T-helper 9 cell (primary cell): ENCODE measurements around the gene AGAP1.

Source experiments
- DNase-seq: peaks from one replicate; pipeline ENCODE4 v3.0.0-alpha.2; 2020

The AGAP1 gene

DNA sequence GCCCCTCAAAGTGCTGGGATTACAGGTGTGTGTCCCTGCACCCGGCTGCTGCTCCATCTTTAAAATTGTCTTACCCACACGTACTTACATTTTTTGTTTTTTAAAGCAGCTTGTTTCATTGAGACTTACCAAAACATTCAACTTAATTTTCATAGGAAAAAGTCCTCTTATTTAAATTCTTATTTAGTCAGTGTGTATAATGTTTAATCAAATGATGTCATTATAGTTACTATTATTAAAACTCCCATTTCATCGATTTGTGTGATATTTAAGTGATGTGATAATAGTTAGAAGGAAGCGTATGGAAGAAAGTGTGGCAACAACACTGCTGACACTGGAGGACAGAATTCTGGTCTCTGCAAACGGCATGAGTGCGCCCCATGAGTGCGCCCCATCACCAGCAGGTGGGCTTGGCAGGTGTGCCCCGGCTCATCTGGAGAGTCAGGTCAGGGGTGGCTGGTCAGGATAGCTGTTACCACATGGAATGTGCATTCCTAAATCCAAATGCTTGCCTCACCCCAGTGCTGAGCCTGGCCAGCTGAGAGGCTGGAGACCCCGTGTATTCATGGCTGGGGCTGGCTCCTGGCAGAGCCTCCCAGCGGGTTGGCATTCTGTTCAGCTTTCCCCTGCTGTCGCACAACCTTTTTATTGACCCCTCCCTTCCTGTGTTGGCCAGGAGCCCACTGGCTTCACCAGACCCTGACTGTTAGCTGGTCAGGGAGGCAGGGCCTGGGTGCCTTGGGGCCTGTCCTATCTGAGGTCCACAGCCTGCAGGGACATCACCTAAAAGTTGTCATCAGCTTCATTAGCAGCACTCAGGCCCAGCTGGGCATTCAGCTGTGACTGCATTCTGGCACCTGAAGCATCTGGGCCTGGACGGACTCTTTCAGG is 79.7 kb downstream of the AGAP1 start:
- DNase-seq: no peak

DNA sequence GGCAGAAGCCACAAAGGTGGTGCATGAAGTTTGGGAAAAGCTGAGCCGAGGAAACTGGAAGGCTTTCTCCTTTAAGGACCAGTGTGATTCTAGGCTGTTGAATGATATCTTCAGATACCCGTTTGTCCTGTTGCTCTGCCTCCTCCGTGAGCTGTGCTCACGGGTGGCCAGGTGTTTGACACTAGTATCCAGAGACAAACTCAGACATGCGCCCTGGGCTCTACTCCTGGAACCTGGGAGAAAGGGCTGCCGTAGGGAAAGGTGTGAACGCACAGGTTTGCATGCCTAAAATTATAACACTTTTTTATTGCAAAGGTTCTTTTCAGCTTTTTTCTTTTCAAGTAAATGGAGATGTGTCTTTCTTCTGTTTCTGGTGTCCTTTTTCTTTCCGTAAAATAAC is 81.6 kb downstream of the AGAP1 start:
- DNase-seq: no peak

DNA sequence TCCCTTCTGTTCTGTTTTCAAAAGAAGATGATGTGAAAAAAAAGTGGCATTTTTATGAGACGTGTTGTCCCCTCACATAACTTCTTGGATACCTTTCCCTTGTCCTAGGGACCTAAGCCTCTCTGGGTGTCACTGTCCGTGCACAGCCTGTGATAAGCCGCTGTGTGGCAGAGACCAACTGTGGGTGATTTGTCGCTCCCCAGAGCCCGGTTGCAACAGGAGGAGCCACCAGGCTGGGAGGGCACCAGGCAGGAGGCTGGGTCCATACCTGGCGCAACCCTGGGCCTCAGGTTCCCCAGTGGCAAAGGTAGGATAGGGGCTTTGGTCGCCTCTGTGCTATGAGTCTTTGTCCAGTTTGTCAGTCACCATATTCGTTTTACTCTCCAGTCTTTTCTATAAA is 82.1 kb downstream of the AGAP1 start:
- DNase-seq: no peak

DNA sequence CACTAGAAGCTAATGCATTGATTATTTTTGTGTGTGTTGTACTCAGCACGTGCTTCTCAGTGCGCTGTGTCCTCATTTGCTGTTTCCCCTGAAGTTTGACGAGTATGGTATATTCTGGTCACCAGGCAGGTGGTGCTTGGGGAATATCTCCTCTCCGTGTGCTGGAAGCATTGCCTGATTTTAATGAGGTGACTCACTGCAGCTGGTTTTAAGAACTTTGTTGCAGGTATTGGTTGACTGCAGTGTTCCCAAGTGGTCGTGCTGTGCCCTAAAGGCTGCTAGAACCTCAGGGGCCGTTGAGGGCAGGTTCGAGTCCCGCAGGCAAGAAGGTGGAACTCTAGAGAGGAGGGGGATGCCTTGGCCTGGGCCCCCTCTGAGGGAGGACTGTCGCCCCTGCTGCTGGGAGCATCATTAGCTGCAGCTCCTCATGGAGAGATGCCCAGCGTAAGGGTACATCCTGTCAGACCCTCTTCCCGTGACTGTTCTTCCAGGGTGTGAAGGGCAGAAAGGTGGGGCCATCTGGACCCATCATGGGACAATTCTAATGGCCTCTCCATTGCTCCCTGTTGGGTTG is 82.6 kb downstream of the AGAP1 start:
- no peak for DNase-seq

DNA sequence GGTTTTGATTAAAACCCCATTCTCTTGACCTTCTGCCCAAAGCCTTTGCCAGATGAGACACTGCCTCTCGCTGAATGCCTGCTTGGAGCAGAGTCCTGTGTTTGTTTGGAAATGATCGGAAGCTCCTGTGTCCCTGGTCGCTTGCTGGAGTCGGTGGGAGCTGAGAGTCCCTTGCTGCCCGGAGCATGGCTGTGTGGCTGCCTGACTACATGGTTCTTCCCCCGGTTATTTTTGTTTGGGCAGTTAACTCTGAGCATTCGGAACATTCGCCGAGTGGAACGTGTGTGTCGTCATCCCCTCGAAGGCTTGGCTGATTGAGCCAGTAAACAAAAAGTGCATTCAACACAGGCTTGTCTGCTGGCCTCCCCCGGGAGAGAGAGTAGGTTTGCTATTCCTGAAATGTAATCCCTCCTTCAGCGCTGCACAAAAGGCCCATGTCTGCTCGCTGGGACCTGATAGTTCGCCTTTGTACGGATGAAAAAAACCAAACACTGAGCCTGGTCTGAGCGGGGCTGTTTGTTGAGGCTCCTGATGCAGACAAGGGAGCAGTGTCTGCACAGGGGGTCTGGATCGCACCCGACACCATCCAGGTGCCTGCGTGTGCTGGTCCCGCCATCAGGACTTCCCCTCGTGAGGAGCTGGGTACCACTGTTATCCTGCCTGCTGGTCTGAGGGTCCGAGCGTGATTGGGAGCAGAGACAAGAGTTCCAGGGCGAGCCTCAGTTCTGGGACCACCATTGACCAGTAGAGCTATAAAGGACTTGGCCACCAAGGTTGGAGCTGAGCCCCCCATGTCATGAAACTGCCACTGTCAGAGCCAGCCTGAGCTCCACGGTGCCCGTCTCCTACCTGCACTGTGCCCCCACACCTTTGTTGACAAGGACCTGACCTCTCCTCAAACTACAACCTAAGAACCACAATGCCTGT is 83.8 kb downstream of the AGAP1 start:
- DNase-seq: no peak

DNA sequence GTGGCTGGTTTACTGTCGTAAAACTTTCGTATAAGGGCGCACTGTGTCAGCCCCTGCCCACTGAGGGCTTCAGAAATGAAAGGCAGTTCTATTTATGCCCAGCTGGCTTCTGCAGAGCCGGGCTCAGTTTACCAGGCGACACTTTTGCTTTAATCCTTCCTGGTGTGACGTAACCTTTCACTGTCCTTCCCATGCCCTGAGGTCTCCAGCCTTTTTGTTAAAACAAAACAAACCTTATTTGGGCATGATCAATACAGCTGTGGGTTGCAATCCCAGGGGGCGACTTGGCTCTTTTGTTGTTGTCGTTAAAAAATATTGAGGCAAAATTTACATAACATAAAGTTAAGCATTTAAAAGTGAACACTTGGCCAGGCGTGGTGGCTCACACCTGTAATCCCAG is 85.3 kb downstream of the AGAP1 start:
- no peak for DNase-seq

DNA sequence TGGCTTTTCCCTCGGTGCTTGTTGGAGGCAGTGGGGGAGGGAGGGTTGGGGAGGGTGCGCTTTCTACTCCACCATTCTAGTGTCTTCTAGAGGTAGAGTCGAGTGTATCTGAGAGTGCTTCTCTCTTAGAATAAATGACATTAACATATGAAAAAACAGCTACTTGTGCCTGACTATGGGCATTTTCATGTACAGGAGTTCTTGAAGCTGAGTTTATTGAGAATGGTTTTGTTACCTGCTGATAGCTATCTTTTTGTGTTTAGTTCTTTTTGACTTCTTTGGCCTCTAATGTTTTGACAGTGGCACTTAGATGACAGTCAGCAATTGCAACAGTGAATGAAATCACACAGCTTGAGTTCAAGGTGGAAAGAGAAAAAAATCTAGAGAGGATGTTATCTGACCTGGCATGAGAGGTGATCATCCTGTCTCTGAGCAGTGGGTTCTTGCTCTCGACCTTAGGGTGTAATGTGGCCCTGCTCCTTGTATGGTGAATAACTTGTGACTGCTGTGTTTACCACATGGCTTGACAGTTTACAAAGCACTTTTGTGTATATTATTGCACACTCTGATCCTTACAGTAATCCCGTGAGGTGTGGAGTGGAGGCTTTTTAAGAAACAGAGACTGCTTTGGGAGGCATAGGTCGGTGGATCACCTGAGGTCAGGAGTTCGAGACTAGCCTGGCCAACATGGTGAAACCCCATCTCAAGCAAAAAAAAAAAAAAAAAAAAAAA is 86.7 kb downstream of the AGAP1 start:
- DNase-seq: no peak

DNA sequence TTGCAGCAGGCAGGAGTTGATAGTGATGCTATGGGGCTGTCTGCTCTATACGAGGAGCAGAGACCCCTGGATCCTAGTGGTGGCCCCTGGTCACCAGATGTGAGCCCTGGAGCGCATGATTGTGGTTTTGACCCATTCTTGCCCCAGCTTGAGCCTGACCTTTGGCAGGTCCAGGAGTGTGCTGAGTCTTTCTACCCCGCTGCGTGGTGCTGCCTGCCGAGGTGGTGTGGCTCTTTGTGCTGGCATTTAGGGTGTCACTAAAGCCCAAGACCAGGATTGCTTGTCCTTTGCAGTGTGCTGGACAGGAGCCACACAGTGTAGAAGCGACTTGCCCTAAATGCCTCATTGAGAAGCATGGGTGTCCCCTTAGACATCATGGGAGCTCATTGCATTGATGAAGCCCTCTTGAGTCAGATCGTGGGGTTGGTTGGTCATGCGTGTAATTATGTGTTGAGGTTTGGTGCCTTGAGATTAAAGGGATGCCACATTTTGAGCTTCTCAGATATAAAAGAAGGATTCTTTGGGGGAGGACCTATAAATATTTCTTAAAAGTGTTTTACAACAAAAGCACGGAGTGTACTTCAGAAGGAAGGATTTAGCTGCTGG is 88.3 kb downstream of the AGAP1 start:
- DNase-seq: no peak

DNA sequence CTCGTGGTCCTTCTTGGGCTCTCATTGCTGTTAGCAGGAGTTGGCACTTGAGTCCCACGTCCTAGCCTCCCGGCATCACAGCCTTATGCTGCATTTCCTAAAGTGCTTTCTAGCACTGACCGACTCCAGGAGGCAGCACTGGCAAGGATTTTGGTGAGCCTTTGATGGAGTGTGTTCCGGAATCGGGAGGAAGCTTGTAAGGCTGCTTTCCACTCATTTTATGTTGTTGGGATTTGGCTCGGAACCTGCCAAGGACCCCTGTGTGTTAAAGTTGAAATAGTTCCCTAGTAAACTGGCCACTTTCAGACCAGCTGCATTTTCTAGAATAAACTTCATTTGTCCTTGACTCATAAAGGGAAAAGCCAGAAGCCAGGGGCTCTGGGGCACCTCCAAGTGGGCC is 88.9 kb downstream of the AGAP1 start:
- no peak for DNase-seq

DNA sequence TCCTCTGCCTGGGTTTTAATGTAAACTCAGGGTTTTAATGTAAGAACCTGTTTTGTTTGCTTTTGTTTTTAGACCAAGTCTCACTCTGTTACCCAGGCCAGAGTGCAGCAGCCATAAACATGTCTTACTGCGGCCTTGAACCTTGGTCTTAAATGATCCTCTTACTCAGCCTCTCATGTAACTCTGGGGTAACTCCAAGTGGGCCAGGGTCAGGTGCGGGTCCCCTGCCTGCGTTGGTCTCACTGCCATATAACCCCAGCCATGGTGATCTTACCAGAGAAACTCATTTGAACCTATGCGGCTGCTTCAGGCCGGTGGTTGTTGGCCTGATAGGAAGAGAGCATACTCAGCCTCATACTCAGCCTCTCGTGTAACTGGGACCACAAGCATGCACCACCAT is 89.3 kb downstream of the AGAP1 start:
- DNase-seq: no peak

DNA sequence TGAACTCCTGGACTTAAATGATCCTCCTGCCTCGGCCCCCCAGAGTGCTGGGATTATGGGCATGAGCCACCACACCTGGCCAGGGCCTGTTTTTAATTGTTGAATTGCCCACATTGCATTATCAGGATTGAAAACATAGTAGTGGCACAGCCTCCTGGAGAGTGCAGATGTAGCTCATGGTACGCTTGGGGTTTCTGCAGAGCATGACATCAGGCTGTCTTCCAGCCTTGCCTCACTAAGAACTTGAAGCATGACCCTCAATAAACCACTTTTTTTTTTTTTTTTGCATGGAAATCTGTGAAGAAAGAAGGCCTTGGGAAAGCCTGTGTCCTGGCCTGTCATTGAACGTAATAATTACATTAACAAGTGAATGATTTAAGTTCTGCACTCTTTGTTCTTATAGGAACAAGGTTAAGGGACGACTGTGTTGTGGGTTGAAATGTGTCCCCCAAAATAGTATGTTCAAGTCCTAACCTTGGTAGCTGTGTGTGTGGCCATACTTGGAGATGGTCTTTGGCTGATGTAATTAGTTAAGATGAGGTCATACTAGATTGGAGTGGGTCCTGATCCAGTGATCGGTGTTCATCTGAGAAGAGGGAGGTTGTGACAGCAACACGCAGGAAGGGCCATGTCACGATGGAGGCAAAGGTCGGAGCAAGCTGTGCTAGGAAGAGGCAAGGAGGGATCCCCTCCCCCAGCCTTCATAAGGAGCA is 90.2 kb downstream of the AGAP1 start:
- DNase-seq: no peak

DNA sequence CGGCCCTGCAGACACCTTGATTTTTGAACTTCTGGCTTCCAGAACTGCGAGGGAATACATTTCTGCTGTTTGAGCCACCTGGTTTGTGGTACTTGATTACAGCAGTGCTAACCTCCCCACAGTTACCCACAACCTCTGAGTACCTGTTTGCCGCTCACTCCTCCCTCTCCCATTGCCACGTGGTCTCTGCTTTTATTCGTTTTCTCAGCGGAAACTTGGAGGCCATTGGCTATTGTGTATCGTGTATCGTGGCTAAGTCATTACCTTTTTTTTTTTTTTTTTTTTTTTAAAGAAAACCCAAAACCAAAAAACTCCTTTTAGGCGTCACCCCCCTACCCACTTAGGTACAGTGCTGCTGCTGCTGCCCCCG is 90.8 kb downstream of the AGAP1 start:
- DNase-seq: no peak

DNA sequence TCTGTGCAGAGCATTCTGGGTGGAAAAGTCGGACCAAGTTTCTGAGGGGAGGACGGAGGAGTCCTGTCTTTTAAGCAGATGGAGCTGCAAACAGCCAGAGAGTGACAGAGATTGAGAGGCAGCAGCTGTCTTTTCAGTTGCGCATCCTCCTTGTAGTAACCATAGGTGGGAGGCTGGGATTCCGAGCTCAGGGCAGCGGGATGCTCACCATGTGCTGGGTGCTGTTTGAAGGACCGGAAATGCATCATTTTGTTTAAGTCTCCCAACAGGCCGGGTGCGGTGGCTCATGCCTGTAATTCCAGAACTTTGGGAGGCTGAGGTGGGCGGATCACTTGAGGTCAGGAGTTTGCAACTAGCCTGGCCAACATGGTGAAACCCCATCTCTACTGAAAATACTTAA is 93.4 kb downstream of the AGAP1 start:
- no peak for DNase-seq

DNA sequence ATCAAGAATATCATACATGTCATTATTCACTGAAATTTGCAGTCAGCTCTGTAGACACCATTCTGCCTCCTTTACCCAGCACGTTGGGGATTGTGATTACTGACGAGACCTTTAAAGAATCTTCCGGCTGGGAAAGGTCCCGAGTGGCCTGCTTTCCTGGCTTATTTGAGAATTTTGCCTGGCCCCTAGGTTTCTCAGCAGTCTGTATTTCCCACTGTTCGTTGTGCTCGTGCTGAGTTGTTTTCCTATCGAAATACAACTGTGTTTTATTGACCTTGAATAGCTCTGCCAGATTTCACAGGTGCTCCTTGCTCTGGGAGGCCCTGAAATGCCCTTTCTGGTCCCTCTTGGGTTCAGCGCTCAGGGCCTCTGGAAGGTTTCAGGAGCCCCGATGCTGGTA is 94.9 kb downstream of the AGAP1 start:
- no peak for DNase-seq

DNA sequence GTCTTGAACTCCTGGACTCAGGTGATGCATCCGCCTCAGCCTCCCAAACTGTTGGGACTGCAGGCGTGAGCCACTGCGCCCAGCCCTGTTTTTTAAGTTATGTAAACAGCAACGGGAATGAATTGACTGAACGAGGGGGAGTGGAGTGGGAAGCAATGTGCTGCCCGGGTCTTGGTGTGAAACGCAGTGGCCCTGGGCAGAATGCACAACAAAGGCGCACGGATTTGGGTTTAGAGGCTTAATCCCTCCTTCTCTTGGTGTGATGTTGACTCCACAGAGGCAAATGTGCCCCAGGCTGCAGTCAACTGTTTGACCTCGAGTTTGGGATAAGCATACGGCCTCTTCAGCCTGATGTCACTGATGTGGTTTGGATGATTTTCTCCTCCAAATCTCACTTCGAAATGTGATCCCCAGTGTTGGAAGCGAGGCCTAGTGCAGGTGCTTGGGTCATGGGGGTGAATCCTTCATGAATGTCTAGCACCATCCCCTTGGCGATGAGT is 97.4 kb downstream of the AGAP1 start:
- no peak for DNase-seq

DNA sequence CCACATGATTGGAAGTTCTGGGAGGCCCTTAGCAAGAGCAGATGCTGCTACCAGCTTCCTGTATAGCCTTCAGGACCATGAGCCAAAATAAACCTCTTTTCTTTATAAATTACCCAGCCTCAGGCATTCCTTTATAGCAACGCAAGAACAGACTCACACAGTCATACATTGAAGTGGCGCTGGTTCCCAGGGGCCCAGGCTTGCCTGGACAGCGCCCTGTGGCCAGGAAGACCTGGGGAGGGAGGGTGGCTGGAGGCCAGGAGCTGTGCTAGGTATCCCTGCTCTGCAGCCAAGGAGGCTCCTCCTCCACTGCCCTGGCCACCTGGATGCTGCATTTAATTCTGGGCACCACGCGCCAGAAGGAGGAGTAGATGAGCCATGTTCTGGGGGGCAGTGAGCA is 98.1 kb downstream of the AGAP1 start:
- DNase-seq: no peak

DNA sequence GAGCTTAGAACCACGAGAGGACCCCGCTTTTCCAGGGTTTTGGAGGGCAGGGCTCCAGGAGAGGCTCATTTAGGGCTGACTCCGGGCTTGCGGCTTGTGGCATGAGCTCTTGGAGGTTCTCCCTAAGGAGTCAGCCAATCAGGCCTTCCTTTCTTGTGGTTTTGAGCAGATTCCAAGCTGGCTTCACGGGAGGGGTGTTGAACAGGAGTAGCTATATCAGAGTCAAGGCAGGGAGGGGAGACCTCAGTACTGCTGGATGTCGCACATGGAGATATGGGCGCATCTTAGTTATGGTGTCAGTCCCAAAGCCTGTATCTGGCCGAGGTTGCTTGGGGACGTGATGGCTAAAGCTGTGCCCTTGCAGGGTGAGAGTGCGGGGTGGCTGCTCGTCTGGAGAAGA is 98.6 kb downstream of the AGAP1 start:
- DNase-seq: no peak

DNA sequence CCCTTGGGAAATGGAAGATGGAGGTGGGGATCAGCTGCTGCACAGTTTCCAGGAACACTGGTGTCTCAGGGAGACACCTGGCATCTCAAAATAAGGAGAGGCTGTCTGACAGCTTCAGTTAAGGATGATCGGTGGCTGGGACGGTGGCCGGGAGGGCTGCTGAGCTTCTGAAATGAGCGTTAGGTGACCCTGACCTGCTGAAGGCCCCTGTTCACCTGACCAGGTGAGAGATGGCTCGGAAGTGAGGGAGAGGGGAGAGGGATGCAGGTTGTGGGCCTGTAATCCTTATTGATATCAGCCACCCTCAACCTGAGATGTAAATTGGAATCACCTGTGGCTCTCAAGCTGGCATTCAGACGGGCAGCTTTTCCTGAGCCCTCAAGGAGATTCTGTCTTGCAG is 99.0 kb downstream of the AGAP1 start:
- DNase-seq: no peak

DNA sequence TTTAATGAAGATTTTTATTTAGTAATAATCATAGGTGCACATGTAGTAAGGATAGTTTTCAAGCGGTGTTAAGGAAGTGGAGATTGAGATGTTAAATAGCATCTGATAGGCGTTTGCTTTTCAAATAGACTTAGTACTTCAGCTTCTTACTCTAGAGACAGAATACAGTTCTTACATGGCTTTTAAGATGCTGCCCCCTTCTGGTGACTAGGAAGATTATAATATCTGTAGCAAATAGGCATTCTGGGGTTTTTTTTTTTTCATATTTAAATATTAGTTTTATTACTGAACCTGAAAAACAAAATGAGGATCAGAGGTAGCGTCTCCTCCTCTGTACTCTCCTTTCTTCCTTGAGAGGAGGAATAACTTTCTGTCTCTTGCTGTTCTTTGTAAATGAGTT is 100.2 kb downstream of the AGAP1 start:
- DNase-seq: no peak

DNA sequence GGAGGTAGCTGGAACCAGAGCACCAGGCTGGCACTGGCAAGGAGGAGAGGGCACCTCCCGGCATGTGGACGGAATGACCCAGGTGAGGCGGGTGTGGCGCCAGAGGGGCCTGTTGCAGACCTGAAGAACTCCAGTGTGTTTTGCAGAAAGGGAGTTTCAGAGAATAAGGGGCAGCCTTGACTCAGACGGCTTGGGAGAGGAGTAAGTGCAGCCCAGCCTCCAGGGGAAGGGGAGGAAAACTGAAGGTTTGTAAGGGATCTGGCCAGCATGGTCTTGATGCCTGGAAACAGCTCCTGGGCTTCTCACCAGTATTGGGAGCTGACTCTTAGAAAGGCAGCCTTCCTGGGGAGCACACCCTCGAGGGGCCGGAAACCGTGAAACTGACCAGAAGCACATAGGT is 101.1 kb downstream of the AGAP1 start:
- DNase-seq: no peak

DNA sequence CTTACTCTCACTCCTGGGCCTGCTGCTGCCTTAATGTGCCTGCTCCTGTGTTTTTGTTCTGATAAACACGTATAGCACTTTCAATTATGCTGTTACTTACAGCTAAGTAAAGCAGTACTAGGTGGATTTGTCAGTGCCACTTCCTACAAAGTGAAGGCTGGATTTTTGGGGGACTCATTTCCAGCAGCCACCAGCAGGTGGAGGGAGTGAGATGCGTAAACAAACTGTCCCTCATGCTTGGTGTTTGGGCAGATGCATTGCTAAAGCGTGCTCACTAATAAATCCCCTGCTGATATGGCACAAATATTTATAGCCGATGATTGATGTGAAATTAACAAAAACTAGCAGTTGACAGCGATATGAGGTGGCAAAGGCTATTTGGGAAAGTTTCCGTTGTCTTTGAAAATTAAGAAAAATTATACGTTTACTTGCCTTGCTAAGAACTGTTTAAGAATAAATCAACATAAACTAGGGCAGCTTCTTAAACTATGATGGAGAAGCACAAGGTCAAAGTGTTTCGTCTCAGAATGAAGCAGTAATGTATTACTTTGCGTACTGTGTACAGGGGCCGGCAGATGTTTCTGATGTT is 101.7 kb downstream of the AGAP1 start:
- no peak for DNase-seq
